HG03558 (cell line): ENCODE results near the gene CD63.

Experiments used
- ATAC-seq: cut with Tn5 transposase; IDR thresholded peaks from one replicate; pipeline ENCODE4 v1.9.1; 2021; ENCODE audit warnings: moderate number of reproducible peaks; ENCODE audit not compliant: unreplicated experiment; ENCODE audit errors: extremely low read depth

The CD63 gene

GRCh38 chr12:55694188-55694515 is 34.7 kb downstream of the CD63 start:
- no peak for ATAC-seq

GRCh38 chr12:55693323-55694187 is 35.3 kb downstream of the CD63 start:
- no peak for ATAC-seq

DNA sequence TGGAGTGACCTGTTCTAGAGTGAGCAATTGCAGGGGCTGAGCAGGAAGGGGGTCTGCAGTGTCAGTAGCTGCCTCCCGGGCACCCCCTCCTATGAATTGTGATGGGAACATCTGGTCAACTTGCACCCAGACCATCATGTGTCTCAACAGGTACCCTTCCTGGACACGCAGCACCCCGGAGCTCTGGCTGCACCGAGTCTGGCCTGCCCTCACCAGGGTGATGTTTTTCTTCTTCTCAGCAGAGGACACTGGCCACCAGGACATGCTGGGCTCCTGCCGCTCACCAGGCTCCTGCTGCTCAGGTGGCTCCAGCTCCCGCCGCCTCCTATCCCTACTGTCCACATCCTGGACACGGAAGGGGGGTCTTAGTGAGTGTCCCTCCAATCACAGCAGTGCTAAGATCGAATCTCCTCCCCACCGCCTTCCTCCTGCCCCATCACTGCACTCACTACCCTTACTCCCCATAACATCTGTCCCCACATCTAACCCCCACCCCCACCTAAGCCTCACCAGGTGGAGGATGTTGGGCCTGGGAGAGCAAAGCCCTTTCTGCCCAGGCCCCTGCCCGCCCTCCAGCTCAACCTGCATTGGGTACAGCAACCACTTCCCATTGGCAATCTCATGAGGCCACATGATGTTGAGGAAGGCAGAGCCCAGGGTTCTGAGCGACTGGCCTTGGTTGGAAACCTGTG is 36.0 kb downstream of the CD63 start:
- ATAC-seq = no peak

DNA sequence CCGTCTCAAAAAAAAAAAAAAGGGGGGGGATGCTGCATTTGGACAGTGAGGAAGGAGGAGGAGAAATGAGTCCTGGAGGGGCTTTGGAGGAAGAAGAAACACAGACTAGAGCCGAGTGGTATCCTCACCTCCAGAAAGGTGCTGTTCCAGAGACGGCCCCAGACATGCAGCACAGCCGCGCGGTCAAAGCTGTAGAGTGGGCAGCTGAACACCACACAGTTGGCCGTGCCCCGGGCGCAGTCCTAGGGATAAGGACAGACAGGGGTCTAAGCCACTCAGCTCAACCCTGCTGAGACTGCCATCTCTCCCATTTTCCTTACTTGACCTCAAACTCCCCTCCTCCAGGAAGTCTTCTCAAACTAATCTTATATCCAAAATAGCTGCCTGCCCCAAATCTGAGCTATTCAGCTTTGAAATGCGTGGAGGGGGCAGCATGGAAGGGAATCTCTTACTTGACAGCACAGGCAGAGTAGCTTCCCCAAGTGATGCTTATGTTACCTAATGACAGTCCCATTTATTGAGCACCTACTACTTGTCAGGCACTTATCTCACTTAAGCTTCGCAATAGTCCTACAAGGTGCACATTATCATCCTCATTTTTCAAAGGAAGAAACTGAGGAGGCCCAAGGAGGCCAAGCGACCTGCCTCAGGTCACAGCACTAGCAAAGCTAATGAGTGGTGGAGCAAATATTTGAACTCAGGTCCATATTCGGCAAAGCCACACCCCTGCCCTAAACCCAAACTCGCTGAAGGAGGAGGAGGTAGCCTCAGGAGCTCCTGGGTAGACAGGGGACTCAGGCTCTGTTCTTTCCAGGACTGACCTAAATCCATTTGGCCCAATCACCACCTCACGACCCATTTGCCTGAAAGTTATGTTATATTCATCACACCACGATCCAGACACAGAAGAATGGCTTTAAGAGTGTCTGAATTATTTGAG is 39.8 kb downstream of the CD63 start:
- ATAC-seq = no peak

DNA sequence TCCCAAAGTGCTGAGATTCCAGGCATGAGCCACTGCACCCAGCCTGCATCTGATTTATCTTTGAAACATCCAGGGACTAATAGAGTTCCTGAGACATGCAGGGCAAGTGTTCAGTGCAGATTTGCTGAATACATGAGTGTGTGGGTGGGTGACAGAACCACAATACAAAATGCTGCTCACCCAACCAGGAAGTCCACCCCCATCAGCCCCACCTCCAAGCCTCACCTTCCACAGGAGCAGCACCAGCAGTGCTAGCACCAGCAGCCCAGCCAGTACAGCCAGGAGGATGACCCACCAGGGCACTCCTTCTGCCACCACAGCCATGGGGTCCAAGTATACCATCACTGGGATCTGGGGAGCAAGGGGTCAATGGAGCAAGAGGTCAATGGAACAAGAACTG is 41.1 kb downstream of the CD63 start:
- no peak for ATAC-seq

GRCh38 chr12:55686366-55687010 is 42.3 kb downstream of the CD63 start:
- no peak for ATAC-seq

DNA sequence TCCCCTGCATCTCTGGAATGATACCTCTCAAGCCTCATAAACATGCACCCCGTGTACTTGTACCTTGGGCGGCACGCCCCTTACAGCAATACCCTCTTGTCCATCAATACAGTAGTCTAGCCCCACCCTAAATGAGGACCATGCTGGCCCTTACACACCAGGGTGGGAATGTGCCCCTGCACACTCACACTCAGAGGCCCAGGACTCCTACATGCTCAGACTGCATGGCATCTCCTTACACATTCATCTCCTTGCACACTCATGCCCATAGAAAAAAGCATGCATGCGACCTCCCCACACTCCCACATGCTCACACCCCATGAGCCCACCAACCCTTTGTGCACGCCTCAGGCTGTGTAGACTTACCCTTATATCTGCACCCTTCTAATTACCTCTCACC is 43.1 kb downstream of the CD63 start:
- no peak for ATAC-seq

DNA sequence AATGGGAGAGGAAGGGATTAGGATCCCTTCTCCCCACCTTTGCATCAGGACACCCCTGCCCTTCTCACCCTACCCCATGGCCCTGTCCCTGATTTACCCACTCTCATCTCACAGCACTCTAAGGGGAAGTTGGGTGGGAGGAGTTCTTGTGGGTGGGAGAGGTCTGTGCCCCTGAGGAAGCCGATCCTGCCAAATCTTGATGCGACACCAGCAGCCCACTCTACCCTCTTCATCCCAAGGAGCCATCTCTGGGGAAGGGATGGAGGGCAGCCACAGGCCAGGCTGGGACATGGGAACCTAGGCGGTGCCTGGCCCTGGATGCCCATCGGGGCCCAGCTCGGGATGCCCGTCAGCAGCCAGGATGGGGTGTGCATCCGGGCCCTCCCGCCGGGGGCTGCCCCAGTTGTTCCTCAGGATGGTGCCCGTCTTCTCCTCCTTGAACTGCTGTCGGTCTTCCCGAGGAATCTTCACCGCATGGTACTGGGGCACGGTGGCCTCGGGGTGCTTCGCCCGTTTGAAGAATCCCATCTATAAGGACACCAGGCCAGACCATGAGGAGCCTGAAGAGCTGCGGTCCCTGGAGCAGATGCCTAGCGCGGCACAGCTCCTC is 43.9 kb downstream of the CD63 start:
- no peak for ATAC-seq

- no peak for ATAC-seq
Measured at GRCh38 chr12:55683676-55684075, 45.1 kb downstream of the CD63 start.

DNA sequence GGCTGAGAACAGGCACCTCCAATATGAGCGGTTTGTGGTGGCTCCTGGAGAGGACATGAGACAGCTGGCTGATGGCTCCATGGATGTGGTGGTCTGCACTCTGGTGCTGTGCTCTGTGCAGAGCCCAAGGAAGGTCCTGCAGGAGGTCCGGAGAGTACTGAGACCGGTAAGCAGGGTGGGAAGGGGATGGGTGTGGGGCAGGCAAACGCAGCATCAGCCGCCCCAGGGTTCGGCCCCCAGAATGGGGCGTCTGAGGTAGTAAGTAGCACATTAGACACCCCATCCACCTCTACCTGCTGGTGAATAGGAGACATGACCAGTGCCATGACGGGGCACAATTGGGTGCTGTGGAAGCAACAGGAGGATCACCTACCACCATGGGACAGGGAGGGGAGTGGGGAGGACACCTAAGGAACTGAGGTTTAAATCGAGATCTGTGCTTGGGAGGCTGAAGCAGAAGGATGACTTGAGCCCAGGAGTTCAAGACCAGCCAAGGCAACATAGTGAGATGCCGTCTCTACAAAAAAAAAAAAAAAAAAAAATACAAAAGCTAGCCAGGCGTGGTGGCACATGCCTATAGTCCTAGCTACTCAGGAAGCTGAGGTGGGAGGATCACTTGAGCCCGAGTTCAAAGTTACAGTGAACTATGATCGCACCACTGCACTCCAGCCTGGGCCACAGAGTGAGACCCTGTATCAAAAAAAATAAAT is 46.6 kb downstream of the CD63 start:
- ATAC-seq = no peak

GRCh38 chr12:55681142-55682077 is 47.4 kb downstream of the CD63 start:
- ATAC-seq = no peak

GRCh38 chr12:55679691-55680090 is 49.1 kb downstream of the CD63 start:
- ATAC-seq = no peak

GRCh38 chr12:55676707-55677106 is 52.1 kb downstream of the CD63 start:
- ATAC-seq = no peak

DNA sequence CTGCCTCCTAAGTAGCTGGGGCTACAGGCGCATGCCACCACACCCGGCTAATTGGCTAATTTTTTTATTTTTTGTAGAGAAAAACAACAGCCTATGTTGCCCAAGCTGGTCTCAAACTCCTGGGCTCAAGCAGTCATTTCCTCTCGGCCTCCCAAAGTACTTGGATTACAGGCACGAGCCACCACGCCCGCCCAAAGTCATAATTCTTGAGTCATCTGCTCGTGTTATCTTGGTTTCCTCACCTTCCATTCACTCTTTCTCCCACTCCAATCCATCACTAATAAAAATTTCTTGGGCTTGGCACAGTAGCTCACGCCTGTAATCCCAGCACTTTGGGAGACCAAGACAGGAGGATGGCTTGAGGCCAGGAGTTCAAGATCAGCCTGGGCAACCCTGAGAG is 53.1 kb downstream of the CD63 start:
- ATAC-seq = no peak
